Measurements from ENCODE around the gene PLAC8L1.

Gene PLAC8L1

DNA sequence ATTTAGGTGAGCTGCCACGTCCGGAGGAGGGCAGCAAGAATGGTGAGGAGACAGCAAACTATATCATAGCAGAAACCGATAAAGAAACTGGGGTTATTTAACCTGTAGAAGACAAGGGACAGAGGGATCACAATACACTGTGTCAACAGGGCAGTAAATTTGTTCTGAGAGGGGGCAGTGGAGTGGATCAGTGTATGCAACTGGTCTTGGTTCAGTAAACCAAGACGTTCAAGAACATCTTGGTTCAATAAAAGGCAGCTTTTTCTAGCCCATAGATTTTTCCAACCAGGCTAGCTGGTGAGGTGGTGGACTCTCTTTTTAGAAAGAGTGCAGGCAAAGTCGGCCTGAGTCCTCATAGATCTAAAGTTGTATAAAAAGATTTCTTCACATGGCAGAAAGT is 55.3 kb downstream of the PLAC8L1 start:
- ATAC-seq (ENCODE audit: low read depth) (no peak), DNase-seq (ENCODE audit: low spot score) (no peak)
- Histone ChIP-seq H3K4me1 (ENCODE audit: insufficient read depth, poor library complexity, severe bottlenecking) (no peaks in the 10 kb centered on the region), H3K9me3 (ENCODE audit: severe bottlenecking) (no peaks in the 10 kb centered on the region), H3K36me3 (ENCODE audit: low read depth) (peaks cover 27% of the 10 kb centered on the region), H3K27ac (ENCODE audit: poor library complexity, severe bottlenecking) (no peak overlapping the region), H3K27me3 (ENCODE audit: insufficient read depth, poor library complexity, severe bottlenecking) (no peaks in the 10 kb centered on the region), H3K4me3 (ENCODE audit: severe bottlenecking) (no peak overlapping the region)
- TF ChIP-seq, protein P1, sequence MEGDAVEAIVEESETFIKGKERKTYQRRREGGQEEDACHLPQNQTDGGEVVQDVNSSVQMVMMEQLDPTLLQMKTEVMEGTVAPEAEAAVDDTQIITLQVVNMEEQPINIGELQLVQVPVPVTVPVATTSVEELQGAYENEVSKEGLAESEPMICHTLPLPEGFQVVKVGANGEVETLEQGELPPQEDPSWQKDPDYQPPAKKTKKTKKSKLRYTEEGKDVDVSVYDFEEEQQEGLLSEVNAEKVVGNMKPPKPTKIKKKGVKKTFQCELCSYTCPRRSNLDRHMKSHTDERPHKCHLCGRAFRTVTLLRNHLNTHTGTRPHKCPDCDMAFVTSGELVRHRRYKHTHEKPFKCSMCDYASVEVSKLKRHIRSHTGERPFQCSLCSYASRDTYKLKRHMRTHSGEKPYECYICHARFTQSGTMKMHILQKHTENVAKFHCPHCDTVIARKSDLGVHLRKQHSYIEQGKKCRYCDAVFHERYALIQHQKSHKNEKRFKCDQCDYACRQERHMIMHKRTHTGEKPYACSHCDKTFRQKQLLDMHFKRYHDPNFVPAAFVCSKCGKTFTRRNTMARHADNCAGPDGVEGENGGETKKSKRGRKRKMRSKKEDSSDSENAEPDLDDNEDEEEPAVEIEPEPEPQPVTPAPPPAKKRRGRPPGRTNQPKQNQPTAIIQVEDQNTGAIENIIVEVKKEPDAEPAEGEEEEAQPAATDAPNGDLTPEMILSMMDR (IDR thresholded peaks at IDR 0.05; ENCODE audit: poor library complexity, severe bottlenecking): no peak

- TF ChIP-seq, protein P1 (IDR thresholded peaks at IDR 0.05; ENCODE audit: poor library complexity, severe bottlenecking): peak; percentile 77
- no peak for DNase-seq (ENCODE audit: low spot score)
- no peak for ATAC-seq (ENCODE audit: low read depth)
- H3K4me3 ChIP-seq (ENCODE audit: severe bottlenecking): no peak overlapping the region
- no peaks in the 10 kb centered on the region for H3K9me3 ChIP-seq (ENCODE audit: severe bottlenecking)
- no peak overlapping the region for H3K27ac ChIP-seq (ENCODE audit: poor library complexity, severe bottlenecking)
- no peaks in the 10 kb centered on the region for H3K27me3 ChIP-seq (ENCODE audit: insufficient read depth, poor library complexity, severe bottlenecking)
- H3K36me3 ChIP-seq (ENCODE audit: low read depth): peaks cover 23% of the 10 kb centered on the region
- no peaks in the 10 kb centered on the region for H3K4me1 ChIP-seq (ENCODE audit: insufficient read depth, poor library complexity, severe bottlenecking)
Measured at GRCh38 chr5:146049704-146050026, 55.7 kb downstream of the PLAC8L1 start.

DNA sequence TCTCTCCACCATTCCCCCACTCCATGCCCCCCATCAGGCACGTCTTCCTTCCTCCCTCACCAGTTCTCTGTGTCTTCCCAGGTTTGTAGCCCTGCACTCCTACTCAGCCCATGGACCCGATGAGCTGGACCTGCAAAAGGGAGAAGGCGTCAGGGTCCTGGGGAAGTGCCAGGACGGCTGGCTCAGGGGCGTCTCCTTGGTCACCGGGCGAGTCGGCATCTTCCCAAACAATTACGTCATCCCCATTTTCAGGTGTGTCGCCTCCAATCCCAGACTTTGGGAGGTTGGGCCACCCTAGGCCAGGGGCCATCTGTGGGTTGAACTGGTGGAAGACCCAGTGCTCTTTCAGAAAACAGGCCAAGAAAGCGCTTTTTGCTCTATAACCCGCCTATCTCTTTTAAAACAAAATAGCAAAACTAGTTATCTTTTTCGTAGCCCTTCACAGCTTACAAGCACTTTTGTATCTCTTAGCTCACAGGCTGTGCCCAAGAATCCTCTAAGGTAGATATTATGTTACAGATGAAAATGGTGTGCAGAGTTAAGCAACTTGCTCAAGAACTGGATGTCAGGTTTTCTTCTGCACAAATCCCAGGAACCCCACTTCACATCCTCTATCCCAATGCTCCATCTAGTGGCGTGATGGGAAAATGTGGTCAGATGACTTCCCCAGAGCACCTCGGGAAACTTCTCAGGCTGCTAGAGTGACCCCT is 56.2 kb downstream of the PLAC8L1 start:
- H3K4me3 ChIP-seq (ENCODE audit: severe bottlenecking): no peak overlapping the region
- no peak for DNase-seq (ENCODE audit: low spot score)
- ATAC-seq (ENCODE audit: low read depth): peak; percentile 83
- H3K4me1 ChIP-seq (ENCODE audit: insufficient read depth, poor library complexity, severe bottlenecking): no peaks in the 10 kb centered on the region
- TF ChIP-seq, protein P1 (IDR thresholded peaks at IDR 0.05; ENCODE audit: poor library complexity, severe bottlenecking): peak; percentile 96
- H3K27me3 ChIP-seq (ENCODE audit: insufficient read depth, poor library complexity, severe bottlenecking): no peaks in the 10 kb centered on the region
- H3K27ac ChIP-seq (ENCODE audit: poor library complexity, severe bottlenecking): no peak overlapping the region
- no peaks in the 10 kb centered on the region for H3K9me3 ChIP-seq (ENCODE audit: severe bottlenecking)
- peaks cover 21% of the 10 kb centered on the region for H3K36me3 ChIP-seq (ENCODE audit: low read depth)

DNA sequence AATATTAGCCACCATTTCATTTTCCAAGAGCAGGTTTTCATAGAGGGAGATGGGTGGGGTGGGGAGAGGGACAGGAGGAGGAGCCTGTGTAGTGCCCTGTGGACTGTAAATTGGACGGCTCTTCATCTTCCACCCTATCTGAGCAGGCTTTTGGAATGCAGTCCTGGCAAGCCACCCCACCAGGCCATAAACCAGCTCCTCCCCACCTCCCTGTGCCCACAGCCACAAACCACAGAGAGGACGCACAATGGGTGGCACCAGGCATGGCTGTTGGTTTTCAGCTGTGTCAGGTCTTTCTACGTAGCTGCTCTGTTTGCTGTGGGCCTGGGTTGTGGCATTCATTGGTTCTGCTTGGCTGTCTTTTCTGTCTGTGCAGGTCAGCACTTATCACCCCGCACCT is 58.0 kb downstream of the PLAC8L1 start:
- no peaks in the 10 kb centered on the region for H3K9me3 ChIP-seq (ENCODE audit: severe bottlenecking)
- ATAC-seq (ENCODE audit: low read depth): no peak

GRCh38 chr5:146043722-146044121 is 61.7 kb downstream of the PLAC8L1 start:
- no peaks in the 10 kb centered on the region for H3K9me3 ChIP-seq (ENCODE audit: severe bottlenecking)
- peak overlapping the region; percentile 81 for H3K27ac ChIP-seq (ENCODE audit: poor library complexity, severe bottlenecking)
- TF ChIP-seq, protein P1 (IDR thresholded peaks at IDR 0.05; ENCODE audit: poor library complexity, severe bottlenecking): no peak
- no peaks in the 10 kb centered on the region for H3K27me3 ChIP-seq (ENCODE audit: insufficient read depth, poor library complexity, severe bottlenecking)
- no peak for DNase-seq (ENCODE audit: low spot score)
- no peak for ATAC-seq (ENCODE audit: low read depth)
- no peak overlapping the region for H3K4me3 ChIP-seq (ENCODE audit: severe bottlenecking)
- H3K4me1 ChIP-seq (ENCODE audit: insufficient read depth, poor library complexity, severe bottlenecking): peaks cover 22% of the 10 kb centered on the region
- peaks cover 6% of the 10 kb centered on the region; the same call in 1 of the 2 replicates for H3K36me3 ChIP-seq (ENCODE audit: low read depth)

More for the DNA sequence above, 58.0 kb downstream of the PLAC8L1 start:
- Histone ChIP-seq H3K27ac (ENCODE audit: poor library complexity, severe bottlenecking) (no peak overlapping the region), H3K36me3 (ENCODE audit: low read depth) (peaks cover 27% of the 10 kb centered on the region), H3K27me3 (ENCODE audit: insufficient read depth, poor library complexity, severe bottlenecking) (no peaks in the 10 kb centered on the region), H3K4me1 (ENCODE audit: insufficient read depth, poor library complexity, severe bottlenecking) (peaks cover 13% of the 10 kb centered on the region), H3K4me3 (ENCODE audit: severe bottlenecking) (no peak overlapping the region)
- TF ChIP-seq, protein P1 (IDR thresholded peaks at IDR 0.05; ENCODE audit: poor library complexity, severe bottlenecking): no peak
- DNase-seq (ENCODE audit: low spot score): no peak
